Kidney (tissue), 14 donors: ENCODE results near the gene CNNM2. TPM values are rescaled to one million over a fixed set of nuclear protein-coding genes. Genes with fewer than 3 reads are reported as not detected.
A peak's percentile ranks its signal among the peaks of the same experiment; 100 is the strongest.

Source experiments
- DNase-seq, 5 donors: peaks; one replicate each; pipeline ENCODE4 v3.0.0-alpha.2; 2013 to 2020
- FAIRE-seq: peaks from 2 replicates; lab custom pipeline; 2012; peaks lifted over from hg19 to GRCh38; lab: Jason Lieb, UNC
- H3K27ac ChIP-seq, 2 donors: one replicate each; pipeline ENCODE4 v1.7.0; 2013; ENCODE audit warnings: low read depth in 2 of 2, low read length in 2 of 2, inconsistent platforms in 1 of 2
- H3K27me3 ChIP-seq: one replicate; pipeline ENCODE4 v1.7.1; 2013; ENCODE audit warnings: low read length, inconsistent platforms; ENCODE audit not compliant: control insufficient read depth, insufficient read depth
- H3K36me3 ChIP-seq, 3 donors: one replicate each; pipeline versions ENCODE4 v1.7.0 to v1.7.1; 2013; ENCODE audit warnings: low read length in 3 of 3, control low read depth in 1 of 3, inconsistent platforms in 1 of 3; ENCODE audit not compliant: insufficient read depth in 3 of 3, control insufficient read depth in 2 of 3
- H3K4me1 ChIP-seq, 3 donors: one replicate each; pipeline versions ENCODE4 v1.7.0 to v1.7.1; 2013; ENCODE audit warnings: low read length in 3 of 3, inconsistent platforms in 1 of 3, low read depth in 1 of 3; ENCODE audit not compliant: control insufficient read depth in 2 of 3, insufficient read depth in 2 of 3
- H3K4me3 ChIP-seq, 3 donors: one replicate each; pipeline versions ENCODE4 v1.7.0 to v1.8.1; 2013; ENCODE audit warnings: low read length in 3 of 3, control low read depth in 1 of 3, inconsistent platforms in 1 of 3
- H3K9ac ChIP-seq, 3 donors: one replicate each; pipeline versions ENCODE4 v1.7.0 to v1.7.1; 2013; ENCODE audit warnings: low read length in 3 of 3, control low read depth in 1 of 3, inconsistent platforms in 1 of 3
- H3K9me3 ChIP-seq, 3 donors: one replicate each; pipeline versions ENCODE4 v1.7.0 to v1.7.1; 2013; ENCODE audit warnings: low read length in 3 of 3, control low read depth in 1 of 3, inconsistent platforms in 1 of 3; ENCODE audit not compliant: control insufficient read depth in 2 of 3, insufficient read depth in 1 of 3
- intact Hi-C: fragments of 100-400 bp; cut with DNase I; formaldehyde crosslinking; loops from one replicate; pipeline ENCODE4 v1.11.1; 2022
- polyA plus RNA-seq: library from polyadenylated mRNA; stranded (reverse); fragments of 350-450 nt; fragmentation: Illumina TruSeq; extraction: RNeasy Lipid Tissue Mini Kit (QIAGEN cat#74804); gene quantifications from one replicate; pipeline ENCODE4 v1.2.3, GENCODE V29; 2014; ENCODE audit warnings: low read depth, low replicate concordance; ENCODE audit not compliant: insufficient read depth
- total RNA-seq: library from RNA; stranded (reverse); fragmentation: NEBNext Ultra II Directional; extraction: Animal tissue kit (Norgen Biotek cat#: 25700); gene quantifications from one replicate; pipeline ENCODE4 v1.2.1, GENCODE V29; 2021
- TF ChIP-seq, protein P1 (sequence below): IDR thresholded peaks from 3 replicates; pipeline ENCODE4 v1.5.1; 2012; ENCODE audit warnings: mild to moderate bottlenecking, moderate library complexity, borderline replicate concordance; ENCODE audit not compliant: insufficient read depth; ENCODE audit errors: extremely low read depth
- donor health status: control.
- donor health status: control.
- donor health status: control.
- donor health status: control.
- donor health status: control.
- donor health status: DM: yes; HTN: yes; CAD: no.
- donor health status: Normal renal cell carcinoma (clear cell type).

CNNM2 gene
- total and polyA plus RNA-seq, 2 donors from 2014 or later = 10.9 to 11.8 TPM

DNA sequence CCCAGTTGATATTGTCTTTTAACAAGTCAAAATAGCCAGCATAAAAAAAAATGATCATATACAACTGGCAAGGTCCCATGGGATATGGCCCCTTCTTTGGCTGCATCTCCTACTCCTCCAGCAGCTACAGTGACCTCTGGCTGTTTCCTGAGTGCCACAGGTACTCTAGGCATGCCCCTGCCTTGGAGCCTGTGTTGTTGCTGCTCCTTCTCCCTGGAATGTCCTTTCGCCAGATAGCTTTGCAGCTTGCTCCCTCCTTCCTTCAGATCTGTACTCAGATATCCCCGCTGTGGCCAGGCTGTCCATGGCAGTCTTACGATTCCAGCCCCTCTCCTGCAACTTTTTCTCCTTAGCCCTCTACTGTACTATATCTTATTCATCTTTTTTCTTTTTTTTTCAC lies 23.3 kb downstream of the CNNM2 start:
- FAIRE-seq (no peak), DNase-seq (no peak)
- no peaks in the 10 kb centered on the region for H3K27me3 ChIP-seq
- H3K4me1 ChIP-seq = peaks cover 0 to 9% (median 8%) of the 10 kb centered on the region in 3 donors
- TF ChIP-seq, protein P1, sequence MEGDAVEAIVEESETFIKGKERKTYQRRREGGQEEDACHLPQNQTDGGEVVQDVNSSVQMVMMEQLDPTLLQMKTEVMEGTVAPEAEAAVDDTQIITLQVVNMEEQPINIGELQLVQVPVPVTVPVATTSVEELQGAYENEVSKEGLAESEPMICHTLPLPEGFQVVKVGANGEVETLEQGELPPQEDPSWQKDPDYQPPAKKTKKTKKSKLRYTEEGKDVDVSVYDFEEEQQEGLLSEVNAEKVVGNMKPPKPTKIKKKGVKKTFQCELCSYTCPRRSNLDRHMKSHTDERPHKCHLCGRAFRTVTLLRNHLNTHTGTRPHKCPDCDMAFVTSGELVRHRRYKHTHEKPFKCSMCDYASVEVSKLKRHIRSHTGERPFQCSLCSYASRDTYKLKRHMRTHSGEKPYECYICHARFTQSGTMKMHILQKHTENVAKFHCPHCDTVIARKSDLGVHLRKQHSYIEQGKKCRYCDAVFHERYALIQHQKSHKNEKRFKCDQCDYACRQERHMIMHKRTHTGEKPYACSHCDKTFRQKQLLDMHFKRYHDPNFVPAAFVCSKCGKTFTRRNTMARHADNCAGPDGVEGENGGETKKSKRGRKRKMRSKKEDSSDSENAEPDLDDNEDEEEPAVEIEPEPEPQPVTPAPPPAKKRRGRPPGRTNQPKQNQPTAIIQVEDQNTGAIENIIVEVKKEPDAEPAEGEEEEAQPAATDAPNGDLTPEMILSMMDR = no peak
- H3K27ac ChIP-seq = no peak overlapping the region
- no peak overlapping the region for H3K9ac ChIP-seq
- H3K36me3 ChIP-seq = no peaks in the 10 kb centered on the region
- no peaks in the 10 kb centered on the region for H3K9me3 ChIP-seq
- intact Hi-C loops = no loop called here
- H3K4me3 ChIP-seq = no peak overlapping the region

DNA sequence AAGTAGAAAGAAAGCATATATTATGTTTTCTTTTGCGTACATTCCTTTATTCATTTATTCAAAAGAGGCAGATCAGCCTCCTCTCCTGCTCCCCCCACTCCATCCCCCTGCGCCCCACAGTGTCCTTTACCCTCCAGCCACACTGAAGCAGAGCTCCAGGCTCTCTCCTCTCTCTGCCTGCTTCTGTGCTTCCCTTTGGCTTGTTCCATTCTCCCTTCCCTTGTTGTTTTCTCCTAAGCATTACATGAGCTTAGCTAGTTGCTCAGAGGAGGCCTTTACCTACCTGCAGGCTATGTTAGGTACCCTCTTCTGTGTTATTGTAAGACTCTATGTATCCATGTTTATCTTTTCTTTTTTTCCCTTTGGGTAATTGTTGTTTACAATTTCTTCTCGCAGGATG lies 27.4 kb downstream of the CNNM2 start:
- Histone ChIP-seq H3K4me3 (no peak overlapping the region), H3K4me1 (peaks cover 0 to 9% (median 8%) of the 10 kb centered on the region in 3 donors), H3K9ac (no peak overlapping the region), H3K9me3 (no peaks in the 10 kb centered on the region), H3K27me3 (no peaks in the 10 kb centered on the region), H3K27ac (peak overlapping the region in 1 of 2 donors; percentile 23), H3K36me3 (no peaks in the 10 kb centered on the region)
- FAIRE-seq (no peak), DNase-seq (no peak)
- intact Hi-C loops = no loop called here
- TF ChIP-seq, protein P1 = no peak

DNA sequence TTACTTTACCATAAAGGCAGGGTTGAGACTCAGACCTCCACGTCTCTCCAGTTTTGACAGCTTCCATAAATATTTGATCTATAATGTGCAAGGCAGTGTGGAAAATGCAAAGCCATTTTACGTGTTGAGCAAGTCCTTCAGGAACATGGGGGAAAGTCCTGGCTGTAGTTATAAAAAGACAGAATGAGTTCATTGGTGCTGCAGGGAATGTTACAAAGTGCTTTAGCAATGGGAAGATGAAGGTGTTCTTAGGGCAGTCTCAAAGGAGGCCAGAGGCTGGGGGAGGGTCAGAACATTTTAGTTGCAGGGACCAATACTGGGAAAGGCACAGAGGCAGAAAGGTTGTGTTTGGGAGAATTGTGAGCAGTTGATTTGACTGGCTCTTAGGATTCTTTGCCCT lies 27.9 kb downstream of the CNNM2 start:
- H3K9me3 ChIP-seq = no peaks in the 10 kb centered on the region
- FAIRE-seq (no peak), DNase-seq (no peak)
- intact Hi-C loops = no loop called here
- TF ChIP-seq, protein P1 = no peak
- peaks cover 0 to 9% (median 8%) of the 10 kb centered on the region in 3 donors for H3K4me1 ChIP-seq
- H3K4me3 ChIP-seq = no peak overlapping the region
- H3K27me3 ChIP-seq = no peaks in the 10 kb centered on the region
- H3K27ac ChIP-seq = no peak overlapping the region
- no peak overlapping the region for H3K9ac ChIP-seq
- no peaks in the 10 kb centered on the region for H3K36me3 ChIP-seq

DNA sequence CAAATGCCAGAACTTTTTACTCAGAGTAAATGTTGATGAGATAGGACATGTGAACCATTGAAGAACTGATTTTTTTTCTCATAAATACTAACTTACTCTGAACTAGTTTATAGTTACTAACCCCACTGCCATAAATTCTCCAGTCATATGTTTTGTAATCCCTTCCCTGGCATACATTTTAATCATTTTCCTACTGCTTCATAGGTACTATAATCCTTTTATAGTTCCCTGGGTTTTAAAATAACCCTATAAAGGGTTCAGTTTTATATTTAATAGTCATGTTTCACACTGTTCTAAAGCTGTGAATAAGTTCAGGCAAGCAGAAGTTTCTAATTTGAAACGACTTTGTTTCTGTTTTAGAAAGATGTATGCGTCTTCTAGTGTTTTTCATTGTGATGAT lies 28.9 kb downstream of the CNNM2 start:
- Histone ChIP-seq H3K4me3 (no peak overlapping the region), H3K27me3 (no peaks in the 10 kb centered on the region), H3K27ac (no peak overlapping the region), H3K9ac (no peak overlapping the region), H3K9me3 (no peaks in the 10 kb centered on the region), H3K36me3 (no peaks in the 10 kb centered on the region), H3K4me1 (peaks cover 0 to 9% (median 8%) of the 10 kb centered on the region in 3 donors)
- TF ChIP-seq, protein P1 = no peak
- DNase-seq (no peak), FAIRE-seq (no peak)
- intact Hi-C loops = no loop called here
